K562 (cell line): Measurements from ENCODE around the gene SRPK2.

Source experiments
- ATF1 ChIP-seq, 2 experiments: fragments of 450-650 bp in 1 of 2; IDR thresholded peaks; 2 replicates each; pipeline ENCODE4 v1.6.1; 2016; ENCODE audit warnings: missing compliant biosample characterization in 1 of 2, missing genetic modification characterization in 1 of 2
- SIN3A ChIP-seq, 2 experiments: fragments of 150-350 bp in 1 of 2; IDR thresholded peaks; 2 replicates each; pipeline ENCODE4 v1.6.1; 2011 to 2016; ENCODE audit warnings: borderline replicate concordance in 2 of 2, low read depth in 2 of 2, low read length in 2 of 2, mild to moderate bottlenecking in 2 of 2, moderate library complexity in 2 of 2; ENCODE audit not compliant: control insufficient read depth in 1 of 2
- ZHX1 ChIP-seq: fragments of 150-350 bp; conservative IDR thresholded peaks from 2 replicates; pipeline ENCODE4 v1.6.1; 2014; ENCODE audit warnings: low read length

- TF ChIP-seq ZHX1 (no peak), SIN3A (IDR thresholded peaks at IDR 0.05; ENCODE audit: borderline replicate concordance in 2 of 2, control insufficient read depth in 1 of 2, low read depth in 2 of 2, low read length in 2 of 2) (no peak), ATF1 (CRISPR knock-in tag; IDR thresholded peaks at IDR 0.05) (no peak), ATF1 (tag; IDR thresholded peaks at IDR 0.05) (no peak)
Observed at GRCh38 chr7:105086850-105087249, 301.9 kb downstream of the SRPK2 start.
